ENCODE results near the gene FFAR4.
"Not testable (repeated sequence)": the region's sequence is repeated elsewhere in the genome, so short reads cannot be mapped to it uniquely, and the experiment has no call there.

Gene FFAR4

DNA sequence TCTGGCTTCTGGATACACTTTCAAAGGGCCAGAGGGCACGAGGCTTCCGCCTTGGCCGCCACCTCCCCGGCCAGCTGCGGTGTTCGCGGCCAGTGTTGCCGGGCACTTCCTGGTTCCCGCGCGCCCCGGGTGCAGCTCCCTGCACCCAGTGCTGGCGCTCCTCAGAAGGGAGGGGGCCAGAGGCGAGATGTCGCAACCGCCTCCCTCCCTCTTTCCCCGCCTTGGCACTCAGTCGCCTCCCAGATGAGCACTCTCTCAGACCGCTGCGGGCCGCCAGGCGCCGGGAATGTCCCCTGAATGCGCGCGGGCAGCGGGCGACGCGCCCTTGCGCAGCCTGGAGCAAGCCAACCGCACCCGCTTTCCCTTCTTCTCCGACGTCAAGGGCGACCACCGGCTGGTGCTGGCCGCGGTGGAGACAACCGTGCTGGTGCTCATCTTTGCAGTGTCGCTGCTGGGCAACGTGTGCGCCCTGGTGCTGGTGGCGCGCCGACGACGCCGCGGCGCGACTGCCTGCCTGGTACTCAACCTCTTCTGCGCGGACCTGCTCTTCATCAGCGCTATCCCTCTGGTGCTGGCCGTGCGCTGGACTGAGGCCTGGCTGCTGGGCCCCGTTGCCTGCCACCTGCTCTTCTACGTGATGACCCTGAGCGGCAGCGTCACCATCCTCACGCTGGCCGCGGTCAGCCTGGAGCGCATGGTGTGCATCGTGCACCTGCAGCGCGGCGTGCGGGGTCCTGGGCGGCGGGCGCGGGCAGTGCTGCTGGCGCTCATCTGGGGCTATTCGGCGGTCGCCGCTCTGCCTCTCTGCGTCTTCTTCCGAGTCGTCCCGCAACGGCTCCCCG is at the start of gene FFAR4:
TSS of gene FFAR4 (plus strand) at position 231 of the 842 bp plus-strand sequence. CDS start at position 287, 56 bp downstream.
- DNase-seq = no peak

DNA sequence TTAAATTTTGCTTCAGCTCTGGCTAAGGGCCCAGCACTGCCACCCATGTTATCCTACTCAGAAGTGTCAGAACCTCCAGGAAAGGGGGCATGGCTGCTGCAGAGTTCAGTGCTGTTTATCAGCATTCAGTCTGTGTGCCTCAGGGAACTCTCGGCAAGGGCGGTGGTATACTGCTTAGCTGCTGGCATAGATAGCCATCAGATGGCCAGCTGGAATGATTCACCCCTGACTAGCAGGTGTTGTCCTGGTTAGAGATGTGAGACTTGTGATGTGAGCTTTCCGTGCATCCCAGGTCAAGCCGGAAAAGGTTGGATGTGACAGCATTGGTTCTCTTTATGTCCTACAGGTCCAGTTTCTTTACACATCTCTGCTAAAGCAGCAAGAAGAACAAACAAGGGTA is 47.9 kb upstream of the FFAR4 start:
- no peak for DNase-seq

DNA sequence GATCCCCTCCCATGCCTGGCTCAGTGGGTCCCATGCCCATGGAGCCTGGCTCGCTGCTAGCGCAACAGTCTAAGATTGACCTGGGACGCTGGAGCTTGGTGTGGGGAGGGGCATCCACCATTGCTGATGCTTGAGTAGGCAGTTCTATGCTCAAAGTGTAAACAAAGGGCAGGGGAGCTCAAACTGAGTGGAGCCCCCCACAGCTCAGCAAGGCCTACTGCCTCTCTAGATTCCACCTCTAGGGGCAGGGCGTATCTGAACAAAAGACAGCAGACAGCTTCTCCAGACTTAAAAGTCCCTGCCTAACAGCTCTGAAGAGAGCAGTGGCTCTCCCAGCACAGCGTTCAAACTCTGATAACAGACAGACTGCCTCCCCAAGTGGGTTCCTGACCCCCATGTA is 31.2 kb upstream of the FFAR4 start:
- DNase-seq = no peak

DNA sequence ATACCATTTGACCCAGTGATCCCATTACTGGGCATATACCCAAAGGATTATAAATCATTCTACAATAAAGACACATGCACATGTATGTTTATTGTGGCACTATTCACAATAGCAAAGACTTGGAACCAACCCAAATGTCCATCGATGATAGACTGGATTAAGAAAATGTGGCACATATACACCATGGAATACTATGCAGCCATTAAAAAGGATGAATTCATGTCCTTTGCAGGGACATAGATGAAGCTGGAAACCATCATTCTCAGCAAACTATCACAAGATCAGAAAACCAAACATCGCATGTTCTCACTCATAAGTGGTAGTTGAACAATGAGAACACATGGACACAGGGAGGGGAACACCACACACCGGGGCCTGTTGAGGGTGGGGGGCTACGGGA is 25.6 kb upstream of the FFAR4 start:
- DNase-seq = not testable (repeated sequence)

DNA sequence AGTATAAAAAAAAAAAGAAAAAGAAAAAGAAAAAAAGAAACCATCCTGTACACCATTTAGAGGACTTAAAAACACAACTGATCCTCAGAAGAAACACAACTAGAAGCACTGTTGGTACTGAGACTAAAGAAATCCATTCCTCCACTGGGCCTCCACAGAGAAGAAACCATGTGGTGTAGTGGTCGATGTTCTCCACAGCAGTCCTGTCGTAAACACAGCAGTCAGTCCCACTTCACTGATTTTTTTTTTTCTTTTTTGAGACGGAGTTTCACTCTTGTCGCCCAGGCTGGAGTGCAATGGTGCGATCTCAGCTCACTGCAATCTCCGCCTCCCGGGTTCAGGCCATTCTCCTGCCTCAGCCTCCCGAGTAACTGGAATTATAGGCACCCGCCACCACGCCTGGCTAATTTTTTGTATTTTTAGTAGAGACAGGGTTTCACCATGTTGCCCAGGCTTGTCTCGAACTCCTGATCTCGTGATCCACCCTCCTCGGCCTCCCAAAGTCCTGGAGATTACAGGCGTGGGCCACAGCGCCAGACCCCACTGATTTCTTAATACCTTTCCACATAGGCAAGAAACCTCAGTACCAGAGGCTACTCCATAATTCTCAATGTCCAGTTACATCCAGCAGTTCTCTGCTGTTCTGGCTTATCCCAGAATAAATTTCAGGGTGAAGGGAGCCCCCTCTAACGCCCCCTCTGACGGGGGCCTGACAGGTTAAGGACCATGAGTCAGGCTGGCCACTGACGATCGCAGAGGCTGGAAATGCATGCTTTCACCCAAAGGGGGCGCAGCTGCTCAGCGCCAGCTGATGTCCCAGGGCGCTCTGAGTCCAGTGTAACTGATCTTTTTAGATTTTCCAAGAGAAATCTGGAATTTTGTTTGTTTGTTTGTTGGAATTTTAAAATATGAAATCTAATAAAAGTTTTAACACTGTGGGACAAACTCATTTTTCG is 24.8 kb upstream of the FFAR4 start:
- DNase-seq = peak; percentile 19

DNA sequence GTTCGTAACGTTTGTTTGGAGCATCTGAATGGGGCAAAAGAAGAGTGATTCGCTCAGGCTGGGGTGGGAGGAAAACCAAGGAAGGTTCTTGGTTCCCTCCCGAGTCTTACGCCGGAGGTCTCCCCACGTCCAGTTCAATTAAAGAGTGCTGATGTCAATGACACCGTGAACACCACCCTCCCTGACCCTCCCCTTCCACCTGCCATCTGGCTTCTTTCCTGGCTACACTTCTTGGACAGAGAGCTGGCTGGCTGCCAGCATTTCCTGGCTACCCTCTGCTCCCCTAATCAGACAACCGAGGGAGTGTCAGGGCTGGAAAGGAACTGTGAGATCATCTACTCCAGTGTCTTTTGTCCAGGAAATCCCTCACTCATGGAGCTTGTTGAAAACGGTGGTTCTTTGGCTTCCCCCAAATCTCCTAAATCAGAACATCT is 24.1 kb upstream of the FFAR4 start:
- DNase-seq = no peak

DNA sequence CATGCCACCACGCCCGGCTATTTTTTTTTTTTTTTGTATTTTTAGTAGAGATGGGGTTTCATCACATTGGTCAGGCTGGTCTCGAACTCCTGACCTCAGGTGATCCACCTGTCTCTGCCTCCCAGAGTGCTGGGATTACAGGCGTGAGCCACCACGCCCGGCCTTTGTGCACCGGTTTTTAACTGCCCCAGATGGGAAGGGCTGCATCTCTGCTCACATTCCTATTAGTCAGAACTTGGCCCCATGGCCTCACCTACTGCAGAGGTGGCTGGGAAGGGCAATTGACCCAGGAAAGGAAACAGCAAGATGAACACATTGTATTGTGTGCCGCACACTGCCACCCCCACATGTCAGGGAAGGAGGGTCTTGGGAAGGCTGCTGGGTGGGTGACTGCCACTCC is 19.5 kb upstream of the FFAR4 start:
- not testable (repeated sequence) for DNase-seq

DNA sequence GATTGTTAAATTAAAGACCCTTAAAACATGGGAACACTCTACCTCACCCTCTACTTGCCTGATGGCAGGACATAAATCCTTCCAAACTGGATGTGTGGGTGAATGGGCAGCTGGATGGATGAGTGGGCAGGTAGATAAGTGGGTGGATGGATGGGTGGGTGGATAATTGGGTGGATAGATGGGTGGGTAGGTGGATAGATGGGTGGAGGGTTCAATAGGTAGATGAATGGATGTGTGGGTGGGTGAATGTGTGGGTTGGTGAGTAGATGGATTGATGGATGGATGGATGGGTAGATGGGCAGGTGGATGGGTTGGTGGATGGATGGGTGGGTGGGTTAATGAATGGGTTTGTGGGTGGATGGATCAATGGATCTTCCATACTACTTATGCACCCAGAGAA is 18.9 kb upstream of the FFAR4 start:
- DNase-seq = no peak

DNA sequence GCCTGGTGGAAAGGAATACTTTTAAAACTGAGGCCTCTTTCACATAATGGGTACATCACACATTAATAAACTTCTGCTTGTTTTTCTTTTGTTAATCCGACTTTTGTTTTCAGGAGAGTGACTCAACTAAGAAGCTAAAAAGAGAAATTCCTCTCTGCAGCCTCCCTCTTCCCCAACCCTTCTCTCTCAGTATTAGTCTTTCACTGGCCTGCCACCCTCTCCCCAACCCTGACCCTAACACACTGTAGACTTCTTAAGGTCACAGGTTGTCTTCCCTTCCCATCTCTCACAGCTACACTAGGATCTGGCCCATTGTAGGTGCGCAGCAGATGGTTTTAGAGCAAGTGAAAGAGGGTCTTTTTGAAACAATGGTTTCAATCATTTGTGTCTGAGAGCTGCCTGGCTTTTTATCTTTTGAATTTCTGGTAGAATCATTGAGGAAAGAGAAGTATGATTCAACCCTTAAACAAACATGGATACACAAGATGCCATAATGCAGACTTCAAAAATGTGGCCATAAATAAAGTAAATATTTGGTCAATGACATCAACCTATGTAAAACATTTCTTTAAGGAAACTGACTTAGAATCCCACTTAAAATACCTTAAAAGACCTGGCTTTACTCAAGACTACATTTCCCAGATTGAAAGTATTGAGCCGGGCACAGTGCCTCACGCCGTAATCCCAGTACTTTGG is 17.9 kb upstream of the FFAR4 start:
- no peak for DNase-seq

DNA sequence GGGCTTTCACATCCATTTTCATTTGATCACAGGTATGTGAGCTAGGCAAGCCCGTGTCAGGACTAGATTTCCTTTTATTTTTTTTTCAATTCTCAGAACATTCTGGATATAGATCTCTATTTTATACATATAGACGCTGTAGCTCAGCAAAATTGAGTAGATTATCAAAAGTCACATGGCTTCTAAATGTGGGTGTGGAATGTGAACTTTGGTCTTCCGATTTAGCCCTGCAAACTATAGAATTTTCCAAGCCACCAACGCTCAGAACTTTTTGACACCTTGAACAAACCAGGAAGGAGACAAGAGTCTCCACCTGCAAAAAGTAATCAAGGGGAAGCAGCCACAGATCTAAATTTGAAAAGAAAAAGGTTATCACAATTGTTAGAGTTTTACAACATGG is 15.9 kb upstream of the FFAR4 start:
- no peak for DNase-seq

DNA sequence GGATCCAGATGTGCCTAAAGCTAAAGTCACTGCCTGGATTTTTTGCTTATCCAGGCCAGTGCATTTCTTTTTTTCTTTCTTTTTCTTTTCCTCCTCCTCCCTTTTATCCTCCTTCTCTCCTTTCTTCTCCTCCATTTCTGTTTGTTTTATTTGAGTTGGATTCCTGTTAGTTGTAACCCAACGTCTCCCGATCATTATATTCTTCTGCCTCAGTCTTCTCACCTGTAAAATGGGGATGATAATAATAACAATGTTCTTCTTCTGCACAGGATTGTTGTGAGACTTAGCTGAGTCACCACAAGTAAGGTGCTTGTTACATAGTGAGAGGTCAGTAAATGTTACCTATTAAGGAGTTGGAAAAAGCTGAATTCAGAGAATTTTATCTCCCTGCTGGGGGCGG is 13.7 kb upstream of the FFAR4 start:
- DNase-seq = no peak

DNA sequence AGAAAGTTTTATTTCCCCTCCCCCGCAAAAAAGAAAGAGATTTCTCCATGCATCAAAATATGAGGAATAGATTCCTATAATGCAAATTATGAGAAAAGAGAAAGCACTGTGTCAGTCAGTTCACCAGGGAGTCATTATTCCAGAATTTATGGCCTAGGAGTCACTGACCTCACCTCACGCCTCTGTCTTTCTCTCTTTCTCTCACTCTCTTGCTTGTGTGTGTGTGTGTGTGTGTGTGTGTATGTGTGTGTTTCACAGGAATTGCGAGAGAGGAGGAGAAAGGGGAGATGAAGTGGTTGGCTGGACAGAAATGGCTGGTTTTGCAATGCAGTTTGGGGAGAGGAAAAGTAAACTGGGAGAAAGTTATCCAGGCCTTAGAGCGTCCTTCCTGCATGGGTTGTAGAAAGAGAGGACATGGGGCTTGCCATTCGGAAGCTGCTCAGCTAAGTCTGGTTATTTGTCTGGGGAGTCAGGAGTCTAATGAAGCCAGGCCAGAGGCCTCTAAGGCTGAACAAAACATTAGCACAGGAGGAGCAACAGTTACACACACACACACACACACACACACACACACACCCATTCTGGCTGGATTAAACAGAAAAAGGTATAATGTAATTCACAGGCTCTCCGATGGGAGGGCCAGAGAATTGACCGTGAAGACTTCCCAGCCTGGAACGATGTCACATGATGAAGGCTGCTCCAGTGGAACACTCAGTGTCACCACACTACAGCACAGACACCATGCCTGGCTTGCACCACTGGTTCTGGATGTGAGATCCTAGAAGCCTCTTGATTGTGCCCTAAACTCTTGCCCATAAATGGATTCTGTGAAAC is 12.8 kb upstream of the FFAR4 start:
- no peak for DNase-seq

DNA sequence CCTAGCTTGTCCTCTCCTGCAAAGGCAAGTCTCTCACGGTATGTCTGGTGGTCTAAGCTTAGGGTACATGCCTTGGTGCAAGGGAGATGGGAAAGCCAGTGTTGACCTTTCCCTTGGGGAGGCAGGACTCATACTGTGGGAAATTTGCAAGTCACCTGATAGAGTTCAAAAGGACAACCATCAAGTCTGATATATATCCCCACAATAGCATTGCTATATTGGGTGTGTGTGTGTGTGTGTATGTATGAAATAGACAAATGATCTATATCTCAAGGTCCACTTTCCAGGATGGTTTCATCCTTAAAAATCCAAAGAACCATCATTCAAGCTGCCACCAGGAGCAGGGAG is 12.2 kb upstream of the FFAR4 start:
- DNase-seq = no peak

DNA sequence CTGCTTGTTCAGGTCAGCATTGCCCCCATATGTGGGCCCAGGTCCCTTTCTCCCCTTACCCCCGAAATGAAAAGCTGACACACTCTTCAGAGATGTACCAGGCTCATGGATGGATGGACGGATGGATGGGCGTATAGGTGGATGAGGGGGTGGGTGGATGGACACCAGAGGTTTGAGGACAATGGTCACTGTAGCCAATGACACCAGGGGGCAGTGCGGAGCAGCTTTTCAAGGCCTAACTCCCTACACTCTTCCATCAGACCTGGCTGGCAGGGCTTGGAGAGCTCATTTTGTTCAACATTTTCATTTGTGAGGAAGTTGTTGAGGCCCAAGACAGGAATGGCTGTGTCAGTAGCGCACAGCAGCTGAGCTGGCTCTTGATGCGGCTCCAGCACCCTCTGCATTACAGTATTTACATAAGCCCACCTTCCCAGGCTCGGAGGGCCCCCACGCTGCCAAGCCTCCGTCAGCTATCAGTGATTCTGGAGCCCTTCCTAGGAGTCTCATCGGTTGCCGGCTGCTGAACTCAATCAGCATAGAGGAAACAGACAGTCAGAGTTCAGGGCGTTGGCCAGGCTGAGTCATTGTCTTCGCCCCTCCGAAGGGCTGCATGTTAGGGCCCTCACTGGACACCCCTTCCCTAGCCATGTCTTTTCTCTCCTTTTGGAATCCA is 11.6 kb upstream of the FFAR4 start:
- peak; percentile 62 for DNase-seq

DNA sequence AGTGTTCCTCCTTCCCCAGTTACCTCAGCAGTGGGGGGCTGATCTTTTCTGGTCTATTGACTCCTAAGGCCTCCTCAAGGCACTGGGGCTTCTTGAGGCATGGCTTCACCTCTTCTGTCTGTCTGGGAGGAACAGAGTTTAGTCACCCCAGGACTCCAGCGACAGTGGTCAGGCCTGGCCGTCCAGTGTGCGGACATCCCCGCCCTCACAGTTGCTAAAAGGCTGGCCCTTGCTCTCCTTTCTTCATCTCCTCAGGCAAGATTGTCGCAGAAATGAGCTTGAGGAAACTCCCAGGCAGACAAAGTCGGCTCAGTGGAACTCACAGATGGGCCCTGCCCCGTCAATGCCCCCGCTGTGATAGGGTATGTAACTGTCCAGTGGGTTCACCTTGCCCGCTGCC is 7.0 kb upstream of the FFAR4 start:
- no peak for DNase-seq

DNA sequence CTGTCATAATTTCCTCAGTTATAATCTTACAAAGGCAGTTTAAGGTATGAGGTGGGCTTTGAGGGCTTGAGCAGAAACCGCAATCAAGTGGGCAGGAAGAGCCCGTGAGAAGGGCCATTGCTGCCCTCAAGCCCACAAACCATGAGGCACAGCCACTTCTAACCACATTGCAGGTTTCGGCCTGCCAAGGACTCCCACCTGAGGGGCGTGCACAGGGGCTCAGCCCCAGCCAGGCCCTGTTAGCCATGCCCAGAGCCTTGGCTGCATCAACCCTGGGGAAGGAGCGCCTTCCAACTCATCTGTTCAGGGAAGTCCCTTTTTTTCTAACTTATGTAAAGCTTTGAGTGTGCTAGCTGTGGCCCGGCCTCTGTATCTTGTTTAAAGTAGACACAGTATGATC is 5.9 kb upstream of the FFAR4 start:
- no peak for DNase-seq

DNA sequence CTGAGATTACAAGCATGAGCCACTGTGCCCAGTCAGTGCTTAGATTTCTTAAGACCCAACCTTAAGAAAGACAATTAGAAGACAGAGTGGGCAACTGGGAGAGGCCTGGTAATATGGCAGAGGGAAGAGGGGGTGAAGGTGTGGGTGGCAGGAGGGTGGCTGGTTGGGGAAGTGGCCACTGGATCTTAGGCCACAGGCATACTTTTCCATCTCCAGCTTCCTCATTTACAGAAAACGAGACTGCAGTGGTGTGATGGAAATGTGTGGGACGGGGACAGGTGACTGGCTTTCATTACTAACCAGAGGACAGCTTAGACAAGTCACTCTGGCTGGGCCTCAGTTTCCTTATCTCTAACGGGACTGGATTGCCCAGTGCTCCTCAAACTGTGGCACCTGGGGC is 1.0 kb upstream of the FFAR4 start:
- no peak for DNase-seq

DNA sequence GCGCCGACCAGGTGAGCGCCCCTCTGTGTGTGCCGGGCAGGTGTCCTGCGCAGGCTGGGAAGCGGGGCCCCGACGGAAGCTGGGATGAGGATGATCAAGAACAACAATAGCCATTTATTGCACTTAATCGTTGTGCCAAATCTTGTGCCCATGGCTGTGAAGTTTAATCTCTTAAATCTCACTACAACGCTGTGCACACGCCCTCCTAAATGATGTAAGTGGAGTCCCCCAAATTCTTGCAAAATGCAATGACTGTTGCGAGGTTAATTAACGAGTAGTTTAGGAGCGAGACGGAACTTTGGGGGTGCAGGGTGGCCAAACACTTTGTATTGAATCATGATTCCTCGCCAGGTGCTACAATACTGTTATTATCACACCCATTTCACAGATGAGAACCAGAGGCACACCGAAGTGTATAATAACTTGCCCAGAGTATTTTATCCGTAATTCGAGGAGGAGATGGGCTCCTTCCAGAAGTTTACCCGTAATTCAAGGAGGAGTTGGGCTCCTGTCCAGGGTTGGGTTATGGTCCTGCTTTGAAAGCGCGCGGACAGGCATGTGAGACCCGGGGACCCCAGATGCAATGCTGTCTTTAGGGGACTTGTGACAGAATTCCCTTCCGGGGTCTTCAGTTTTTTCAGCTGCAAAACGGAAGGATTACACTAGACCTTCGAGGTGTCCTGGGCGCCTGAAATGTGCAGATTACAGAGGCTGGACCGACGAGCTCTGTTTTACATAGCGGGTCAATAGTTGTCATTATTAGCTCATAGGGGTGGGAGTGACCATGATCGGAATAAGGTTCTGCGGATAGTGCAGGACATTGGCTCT is 1.0 kb downstream of the FFAR4 start:
- no peak for DNase-seq

DNA sequence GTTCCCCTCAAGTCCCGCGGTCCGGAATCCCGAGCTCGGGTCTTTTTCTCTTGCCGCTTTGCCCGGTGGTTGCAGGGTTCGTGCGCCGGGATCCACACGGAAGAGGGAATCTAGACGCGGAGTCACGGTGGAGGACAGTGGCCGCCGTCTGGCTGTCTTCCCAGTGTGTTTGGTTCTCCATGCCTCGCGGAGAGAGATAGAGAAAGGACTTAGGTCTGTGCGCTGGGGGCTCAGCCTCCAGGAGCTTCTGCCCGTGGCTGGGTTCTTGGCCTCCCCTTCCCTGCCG is 1.6 kb downstream of the FFAR4 start:
- DNase-seq = no peak

DNA sequence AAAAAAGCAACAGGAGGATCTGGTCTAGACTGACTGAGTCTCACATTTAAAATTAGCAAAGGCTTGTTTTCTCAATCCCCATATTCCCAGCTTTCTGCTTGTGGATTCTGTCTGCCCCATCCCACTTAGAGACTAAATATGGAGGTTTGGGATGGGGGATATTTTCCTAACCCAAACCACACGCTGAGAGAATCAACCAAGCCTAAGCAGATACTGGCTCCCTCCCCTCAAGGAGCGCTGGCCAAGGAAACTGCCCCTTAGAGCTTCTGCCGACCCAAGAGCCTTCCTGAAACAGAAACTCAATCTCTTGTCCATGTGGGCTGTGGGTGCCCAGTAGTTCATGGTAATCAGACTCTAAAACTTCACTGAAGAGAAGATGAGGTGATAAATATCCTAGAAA is 3.9 kb downstream of the FFAR4 start:
- DNase-seq = no peak

DNA sequence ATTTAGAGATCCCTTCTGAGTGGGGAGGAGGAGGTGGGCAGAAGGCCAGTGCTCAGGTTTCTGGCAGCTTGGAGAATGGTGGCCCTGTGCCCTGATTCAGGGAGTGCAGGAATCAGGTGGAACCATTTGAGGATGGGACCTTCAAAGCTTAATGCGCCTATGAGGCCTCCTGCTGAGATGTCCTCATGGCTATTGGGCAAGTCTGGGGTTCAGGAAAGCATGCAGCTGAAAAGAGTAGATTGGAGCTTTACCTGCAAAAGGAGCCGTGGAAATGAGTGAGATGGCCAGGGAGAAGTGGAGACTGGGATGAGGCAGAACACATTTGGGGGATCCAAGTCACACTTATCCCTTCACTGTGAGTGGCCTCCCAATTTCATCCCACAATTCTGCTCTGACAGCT is 6.1 kb downstream of the FFAR4 start:
- DNase-seq = no peak

Measured in RPMI8226 (cell line).